Measurements from ENCODE around the gene VPS11. TPM values are rescaled to one million over a fixed set of nuclear protein-coding genes. Genes with fewer than 3 reads are reported as not detected.
A peak's percentile ranks its signal among the peaks of the same experiment; 100 is the strongest.

Gene VPS11
- polyA plus RNA-seq, 1 donor from 2014 or later, result 24.8 TPM

- H3K36me3 ChIP-seq (ENCODE audit: insufficient read depth, low read length), result peaks cover 7% of the 10 kb centered on the region
- H3K4me2 ChIP-seq (ENCODE audit: low read length), result peak overlapping the region; percentile 92
- H3K9me2 ChIP-seq (ENCODE audit: insufficient read depth, low read length), result no peaks in the 10 kb centered on the region
- H3K79me2 ChIP-seq (replicated peaks; ENCODE audit: insufficient read depth, low read length), result peaks cover 49% of the 10 kb centered on the region
- no peak overlapping the region for H2AFZ ChIP-seq (ENCODE audit: low read depth, low read length)
- peak overlapping the region; percentile 75 for H3K4me3 ChIP-seq (ENCODE audit: low read length)
- H4K20me1 ChIP-seq (ENCODE audit: insufficient read depth), result no peaks in the 10 kb centered on the region
- no peaks in the 10 kb centered on the region for H3K9me3 ChIP-seq (ENCODE audit: low read length)
- H3K27ac ChIP-seq (ENCODE audit: low read length), result no peak overlapping the region
- H3K9ac ChIP-seq (ENCODE audit: low read length), result peak overlapping the region; percentile 2
- H3F3A ChIP-seq (ENCODE audit: insufficient read depth, low read length, poor library complexity, severe bottlenecking), result no peaks in the 10 kb centered on the region
- TF ChIP-seq RAD21 (conservative IDR thresholded peaks at IDR 0.05), result no peak
- TF ChIP-seq REST (IDR thresholded peaks at IDR 0.05; ENCODE audit: borderline replicate concordance), result no peak
- no peak for TF ChIP-seq EZH2 (IDR thresholded peaks at IDR 0.05; ENCODE audit: borderline replicate concordance, insufficient read depth, low read length, poor library complexity, severe bottlenecking)
- H3K27me3 ChIP-seq (ENCODE audit: insufficient read depth, low read depth, low read length), result no peaks in the 10 kb centered on the region
Measured at GRCh38 chr11:119019996-119020395, 47.6 kb upstream of the VPS11 start.

- peaks cover 36% of the 10 kb centered on the region for H3K79me2 ChIP-seq (replicated peaks; ENCODE audit: insufficient read depth, low read length)
- no peaks in the 10 kb centered on the region for H3K36me3 ChIP-seq (ENCODE audit: insufficient read depth, low read length)
- H3K9ac ChIP-seq (ENCODE audit: low read length), result no peak overlapping the region
- TF ChIP-seq POLR2AphosphoS5 (IDR thresholded peaks at IDR 0.05), result no peak
- no peak for TF ChIP-seq TAF1 (IDR thresholded peaks at IDR 0.05; ENCODE audit: low read depth)
- no peak for TF ChIP-seq RAD21 (conservative IDR thresholded peaks at IDR 0.05)
- TF ChIP-seq CTCF (IDR thresholded peaks at IDR 0.05; ENCODE audit: poor library complexity, severe bottlenecking), result no peak
- no peak for TF ChIP-seq MXI1 (conservative IDR thresholded peaks at IDR 0.05; ENCODE audit: poor library complexity, severe bottlenecking)
- no peak for TF ChIP-seq REST (IDR thresholded peaks at IDR 0.05; ENCODE audit: borderline replicate concordance)
- no peak overlapping the region for H2AFZ ChIP-seq (ENCODE audit: low read depth, low read length)
- H3K9me2 ChIP-seq (ENCODE audit: insufficient read depth, low read length), result no peaks in the 10 kb centered on the region
- H3K4me2 ChIP-seq (ENCODE audit: low read length), result no peak overlapping the region
- H3K27me3 ChIP-seq (ENCODE audit: insufficient read depth, low read depth, low read length), result no peaks in the 10 kb centered on the region
- no peaks in the 10 kb centered on the region for H4K20me1 ChIP-seq (ENCODE audit: insufficient read depth)
- H3K9me3 ChIP-seq (ENCODE audit: low read length), result no peaks in the 10 kb centered on the region
- no peak overlapping the region for H3K27ac ChIP-seq (ENCODE audit: low read length)
- H3K4me3 ChIP-seq (ENCODE audit: low read length), result no peak overlapping the region
- no peaks in the 10 kb centered on the region for H3F3A ChIP-seq (ENCODE audit: insufficient read depth, low read length, poor library complexity, severe bottlenecking)
Measured at GRCh38 chr11:119021631-119022030, 46.0 kb upstream of the VPS11 start.

Data from neural cell (in vitro differentiated cells).